Dedifferentiated amniotic fluid mesenchymal stem cell (primary cell): ENCODE data around the gene SLC34A1.
"Not testable (repeated sequence)": the region's sequence is repeated elsewhere in the genome, so short reads cannot be mapped to it uniquely, and the experiment has no call there.

Experiments
- DNase-seq: peaks from one replicate; pipeline ENCODE4 v3.0.0-alpha.2; 2016; ENCODE audit errors: extremely low spot score

Gene SLC34A1

GRCh38 chr5:177410575-177410974, 26.3 kb downstream of the SLC34A1 start:
- no peak for DNase-seq

GRCh38 chr5:177412603-177413233, 28.5 kb downstream of the SLC34A1 start:
- DNase-seq = no peak

DNA sequence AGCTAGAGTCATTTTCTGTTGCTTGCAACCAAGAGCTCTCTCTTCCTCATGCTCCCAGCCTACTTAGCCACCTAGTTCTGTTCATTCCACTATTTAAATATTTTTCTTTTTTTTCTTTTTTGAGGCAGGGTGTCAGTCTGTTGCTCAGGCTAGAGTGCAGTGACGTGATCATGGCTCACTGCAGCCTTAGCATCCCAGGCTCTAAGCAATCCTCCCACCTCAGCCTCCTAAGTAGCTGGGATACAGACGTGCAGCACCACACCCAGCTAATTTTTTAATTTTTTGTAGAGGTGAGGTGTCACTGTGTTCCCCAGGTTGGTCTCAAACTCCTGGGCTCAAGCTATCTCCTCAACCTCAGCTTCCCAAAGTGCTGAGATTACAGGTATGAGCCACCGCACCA, 30.2 kb downstream of the SLC34A1 start:
- no peak for DNase-seq

- not testable (repeated sequence) for DNase-seq
Observed at GRCh38 chr5:177417081-177417480, 32.8 kb downstream of the SLC34A1 start.

DNA sequence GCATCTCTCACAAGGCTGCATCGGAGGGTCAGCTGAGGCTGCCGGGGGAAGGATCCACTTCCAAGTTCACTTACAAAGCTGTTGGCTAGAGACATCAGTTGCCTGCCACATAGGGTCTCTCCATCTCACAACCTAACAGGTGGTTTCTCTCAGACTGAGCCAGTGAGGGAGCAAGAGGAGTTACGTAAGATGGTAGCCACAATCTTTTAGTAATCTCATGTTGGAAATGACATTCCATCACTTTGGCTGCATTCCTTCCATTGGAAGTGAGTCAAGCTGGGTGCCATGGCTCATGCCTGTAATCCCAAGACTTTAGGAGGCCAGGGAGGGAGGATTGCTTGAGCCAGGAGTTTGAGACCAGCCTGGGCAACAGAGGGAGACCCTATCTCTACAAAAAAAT, 34.8 kb downstream of the SLC34A1 start:
- DNase-seq = no peak

- DNase-seq = not testable (repeated sequence)
Observed at GRCh38 chr5:177420472-177420871, 36.2 kb downstream of the SLC34A1 start.

GRCh38 chr5:177421062-177421798, 37.0 kb downstream of the SLC34A1 start:
- DNase-seq = no peak

DNA sequence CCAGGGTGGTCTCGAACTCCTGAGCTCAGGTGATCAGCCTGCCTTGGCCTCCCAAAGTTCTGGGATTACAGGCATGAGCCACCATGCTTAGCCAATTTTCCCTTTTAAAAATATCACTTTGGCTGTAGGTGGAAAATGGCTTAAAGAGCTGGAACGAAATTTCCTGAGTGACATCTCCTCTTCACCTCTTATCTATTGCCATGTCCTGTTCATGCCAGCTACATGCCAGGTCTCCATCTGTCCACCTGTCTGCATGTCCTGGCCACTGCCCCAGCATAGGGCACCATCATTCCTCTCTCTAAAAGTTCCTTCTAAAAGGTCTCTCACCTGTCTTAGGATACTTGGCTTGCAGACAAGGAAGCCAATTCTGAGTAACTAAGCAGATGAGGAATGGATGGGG, 39.4 kb downstream of the SLC34A1 start:
- DNase-seq = no peak

GRCh38 chr5:177425196-177425800, 41.1 kb downstream of the SLC34A1 start:
- no peak for DNase-seq

GRCh38 chr5:177425801-177426565, 41.7 kb downstream of the SLC34A1 start:
- DNase-seq = peak; percentile 100

GRCh38 chr5:177426566-177427210, 42.5 kb downstream of the SLC34A1 start, which contains the start of gene GRK6:
TSS of gene GRK6 (plus strand) at chr5:177426676. CDS start at chr5:177426846, 170 bp downstream.
- no peak for DNase-seq

GRCh38 chr5:177427211-177427822, 43.1 kb downstream of the SLC34A1 start:
- no peak for DNase-seq

DNA sequence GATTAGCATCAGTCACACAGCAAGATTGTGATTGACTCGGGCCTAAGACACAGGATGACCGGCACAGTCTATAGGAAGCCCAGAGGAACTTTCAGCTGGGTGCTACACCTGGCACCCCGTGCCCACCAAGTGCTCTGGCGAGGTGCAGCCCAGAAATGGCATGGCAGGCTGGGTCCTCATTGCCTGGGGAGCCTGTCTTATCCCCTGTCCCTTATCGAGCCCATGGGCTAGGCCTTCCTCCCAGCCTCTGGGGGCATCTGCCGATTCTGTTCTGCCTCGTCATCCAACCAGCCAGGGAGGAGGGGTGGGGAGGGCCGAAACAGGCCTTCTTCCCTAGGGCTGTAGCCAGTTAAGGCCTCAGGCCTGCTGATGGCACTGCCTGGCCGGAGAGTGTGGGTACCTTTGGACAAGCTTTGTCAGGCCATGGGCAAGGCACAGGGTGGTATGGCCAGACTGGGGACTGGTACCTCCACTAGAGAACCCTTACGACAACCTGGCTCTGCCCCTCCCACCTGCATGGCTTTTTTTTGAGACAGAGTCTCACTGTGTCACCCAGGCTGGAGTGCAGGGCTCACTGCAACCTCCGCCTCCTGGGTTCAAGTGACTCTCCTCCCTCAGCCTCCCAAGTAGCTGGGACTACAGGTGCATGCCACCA, 43.8 kb downstream of the SLC34A1 start:
- DNase-seq = no peak

DNA sequence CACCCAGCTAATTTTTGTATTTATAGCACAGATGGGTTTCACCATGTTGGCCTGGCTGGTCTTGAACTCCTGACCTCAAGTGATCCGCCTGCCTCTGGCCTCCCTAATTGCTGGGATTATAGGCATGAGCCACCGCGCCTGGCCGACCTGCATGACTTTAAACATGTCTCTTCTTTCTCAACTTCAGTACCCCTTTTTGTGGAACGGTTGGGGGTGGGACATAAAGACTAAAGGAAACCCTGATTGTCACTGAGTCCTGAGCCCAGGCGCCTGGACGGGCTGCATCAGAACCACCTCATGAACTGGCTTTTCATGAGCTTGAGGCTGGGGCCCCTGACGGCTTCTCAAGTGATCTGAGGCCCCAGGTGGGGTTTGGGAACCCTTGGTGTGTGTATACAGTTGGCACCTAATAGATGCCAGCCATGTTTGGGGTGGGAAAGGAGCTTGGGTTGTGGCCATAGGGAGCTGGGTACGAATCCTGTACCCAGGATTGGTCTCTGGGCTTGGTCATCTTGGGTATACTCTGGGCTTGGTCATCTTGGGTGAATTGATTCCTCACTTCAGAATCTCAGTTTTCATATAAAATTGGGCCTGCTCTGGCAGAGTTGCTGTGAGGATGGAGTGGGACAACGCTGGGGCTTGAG, 44.5 kb downstream of the SLC34A1 start:
- no peak for DNase-seq

GRCh38 chr5:177429248-177430040, 45.2 kb downstream of the SLC34A1 start:
- DNase-seq = no peak

GRCh38 chr5:177430140-177430951, 46.1 kb downstream of the SLC34A1 start:
- DNase-seq = no peak

GRCh38 chr5:177430972-177431316, 46.7 kb downstream of the SLC34A1 start:
- DNase-seq = no peak

DNA sequence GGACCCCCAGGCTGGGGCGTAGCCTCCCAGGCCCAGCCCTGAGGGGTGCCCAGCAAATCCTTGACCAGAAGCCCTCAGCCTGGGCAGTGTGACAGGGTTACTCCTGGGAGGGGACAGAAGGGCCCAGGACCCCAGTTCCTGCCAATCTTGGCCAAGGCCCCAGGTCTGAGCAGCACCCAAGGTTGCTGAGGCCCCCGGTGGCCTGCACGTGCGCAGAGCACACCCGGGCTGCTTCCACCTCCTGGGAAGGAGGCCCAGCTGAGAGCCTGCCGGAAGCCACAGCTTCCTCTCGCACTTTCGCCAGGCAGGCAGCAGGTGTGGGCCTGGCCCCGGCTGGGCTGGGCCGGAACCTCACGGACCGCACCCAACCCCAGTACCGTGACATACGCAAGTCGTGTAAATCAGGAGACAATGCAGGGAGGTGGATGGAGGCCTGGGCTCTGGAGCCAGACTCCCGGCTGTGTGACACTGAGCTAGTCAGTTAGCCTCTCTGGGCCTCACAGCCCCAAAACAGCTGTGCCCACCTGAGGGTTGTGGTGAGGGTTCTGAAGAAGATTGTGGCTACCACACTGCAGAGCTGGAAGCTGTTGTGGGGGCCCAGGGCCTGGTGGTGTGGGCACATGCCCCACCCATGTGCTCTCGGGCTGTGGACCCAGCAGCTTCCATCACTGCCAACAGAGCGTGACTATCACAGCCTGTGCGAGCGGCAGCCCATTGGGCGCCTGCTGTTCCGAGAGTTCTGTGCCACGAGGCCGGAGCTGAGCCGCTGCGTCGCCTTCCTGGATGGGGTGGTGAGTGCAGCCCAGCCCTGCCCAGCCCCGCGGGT, 47.3 kb downstream of the SLC34A1 start:
- DNase-seq = no peak
